Endothelial cell of umbilical vein (primary cell): Measurements from ENCODE around the gene NCKAP5. TPM values are rescaled to one million over a fixed set of nuclear protein-coding genes. Genes with fewer than 3 reads are reported as not detected.

Experiments
- BruUV-seq: library from RNA; stranded (reverse); fragments of 400-500 nt; replicated peaks from 2 replicates; lab custom pipeline; 2021; lab: Mats Ljungman, UMichigan
- CTCF ChIA-PET: fragments of 300-600, 350-600 bp; sonication (Branson Sonifier 250); formaldehyde crosslinking; loops from one replicate; lab custom pipeline; 2021; ENCODE audit warnings: antibody characterized with exemption, inconsistent platforms; lab: Charles Lee
- POLR2A ChIA-PET: fragments of 300-600, 350-600 bp; sonication (Branson Sonifier 250); formaldehyde crosslinking; loops from one replicate; lab custom pipeline; 2021; ENCODE audit warnings: antibody characterized with exemption, inconsistent platforms; lab: Charles Lee
- DNase-seq: peaks from one replicate; pipeline ENCODE4 v3.0.0-alpha.2; 2011; ENCODE audit warnings: low read depth, low spot score
- FAIRE-seq: peaks from 2 replicates; lab custom pipeline; 2011; peaks lifted over from hg19 to GRCh38; lab: Jason Lieb, UNC
- H2AFZ ChIP-seq: 2 replicates; pipeline ENCODE4 v1.6.0; 2012; ENCODE audit warnings: low read depth, low read length, control low read depth, inconsistent platforms
- H3K27ac ChIP-seq: 2 replicates; pipeline ENCODE4 v1.5.1; 2011; ENCODE audit warnings: low read depth, mild to moderate bottlenecking, control low read depth, low read length, moderate library complexity; ENCODE audit not compliant: insufficient read depth
- H3K27me3 ChIP-seq, 2 experiments: 2 replicates each; pipeline versions ENCODE4 v1.6.0 to v1.6.1; 2011; ENCODE audit warnings: low read length in 2 of 2, mixed read lengths in 1 of 2; ENCODE audit not compliant: control insufficient read depth in 2 of 2, insufficient read depth in 2 of 2
- H3K36me3 ChIP-seq, 2 experiments: 2 replicates in 1 of 2; 3 replicates in 1 of 2; pipeline ENCODE4 v1.5.1; 2011; ENCODE audit warnings: low read length in 2 of 2, mild to moderate bottlenecking in 1 of 2, moderate library complexity in 1 of 2; ENCODE audit not compliant: control insufficient read depth in 2 of 2, insufficient read depth in 2 of 2; ENCODE audit errors: extremely low read depth in 1 of 2
- H3K4me1 ChIP-seq: 3 replicates; pipeline ENCODE4 v1.5.1; 2011; ENCODE audit warnings: mild to moderate bottlenecking, low read length; ENCODE audit not compliant: control insufficient read depth, insufficient read depth; ENCODE audit errors: extremely low read depth
- H3K4me2 ChIP-seq: 2 replicates; pipeline ENCODE4 v1.6.1; 2011; ENCODE audit warnings: low read length, control low read depth, mixed read lengths; ENCODE audit not compliant: insufficient read depth
- H3K4me3 ChIP-seq, 3 experiments: fragments of 200-600 bp in 1 of 3; sonication (generic), shearing (Covaris generic) in 1 of 3; replicated peaks in 1 of 3; 2 replicates each; pipeline ENCODE4 v1.5.1; 2011 to 2016; ENCODE audit warnings: control low read depth in 3 of 3, low read length in 3 of 3, mild to moderate bottlenecking in 2 of 3, inconsistent platforms in 1 of 3, low read depth in 1 of 3, moderate library complexity in 1 of 3; ENCODE audit not compliant: insufficient read depth in 1 of 3
- H3K79me2 ChIP-seq: 2 replicates; pipeline ENCODE4 v1.6.0; 2012; ENCODE audit warnings: low read length, inconsistent platforms; ENCODE audit not compliant: control insufficient read depth, insufficient read depth
- H3K9ac ChIP-seq: replicated peaks from 2 replicates; pipeline ENCODE3; 2011; ENCODE audit warnings: low read length, control low read depth; ENCODE audit not compliant: insufficient read depth; ENCODE audit errors: extremely low read depth
- H3K9me1 ChIP-seq: replicated peaks from 3 replicates; pipeline ENCODE4 v1.6.0; 2011; ENCODE audit warnings: mild to moderate bottlenecking, low read length; ENCODE audit not compliant: control insufficient read depth, insufficient read depth; ENCODE audit errors: extremely low read depth
- H3K9me3 ChIP-seq: replicated peaks from 2 replicates; pipeline ENCODE4 v1.5.1; 2012; ENCODE audit warnings: low read length, inconsistent platforms; ENCODE audit not compliant: control insufficient read depth, insufficient read depth
- H4K20me1 ChIP-seq: replicated peaks from 2 replicates; pipeline ENCODE3; 2011; ENCODE audit warnings: mild to moderate bottlenecking, low read length; ENCODE audit not compliant: control insufficient read depth, insufficient read depth; ENCODE audit errors: extremely low read depth
- CTCF ChIP-seq, 2 donors: IDR thresholded peaks; 1 replicate in 1 of 2; 2 replicates in 1 of 2; pipeline ENCODE4 v1.5.1; 2011; ENCODE audit warnings: low read length in 2 of 2, mild to moderate bottlenecking in 2 of 2, moderate library complexity in 2 of 2, control low read depth in 1 of 2, inconsistent platforms in 1 of 2, low read depth in 1 of 2; ENCODE audit not compliant: insufficient read depth in 1 of 2; ENCODE audit errors: extremely low read depth in 1 of 2
- EZH2 ChIP-seq: IDR thresholded peaks from 2 replicates; pipeline ENCODE4 v1.6.1; 2012; ENCODE audit warnings: borderline replicate concordance, low read depth, mild to moderate bottlenecking, moderate library complexity, low read length, inconsistent platforms; ENCODE audit not compliant: severe bottlenecking
- FOS ChIP-seq: IDR thresholded peaks from 2 replicates; pipeline ENCODE4 v1.6.1; 2011; ENCODE audit warnings: mild to moderate bottlenecking, low read length, moderate library complexity, borderline replicate concordance; ENCODE audit not compliant: insufficient read depth
- GATA2 ChIP-seq: IDR thresholded peaks from 2 replicates; pipeline ENCODE4 v1.7.0; 2011; ENCODE audit warnings: low read depth, mild to moderate bottlenecking, moderate library complexity, mixed read lengths, low read length; ENCODE audit not compliant: insufficient read length, insufficient read depth
- JUN ChIP-seq: IDR thresholded peaks from 2 replicates; pipeline ENCODE4 v1.6.1; 2011; ENCODE audit warnings: borderline replicate concordance, low read depth; ENCODE audit not compliant: insufficient read length, insufficient read depth
- MYC ChIP-seq: IDR thresholded peaks from one replicate; pipeline ENCODE4 v1.6.1; 2011; ENCODE audit warnings: mild to moderate bottlenecking, low read depth, low read length
- POLR2A ChIP-seq: IDR thresholded peaks from 2 replicates; pipeline ENCODE4 v1.6.1; 2012; ENCODE audit warnings: low read depth, mild to moderate bottlenecking, control low read depth, low read length
- POLR2AphosphoS5 ChIP-seq: IDR thresholded peaks from 2 replicates; pipeline ENCODE4 v1.6.1; 2012; ENCODE audit warnings: low read depth, mild to moderate bottlenecking, control low read depth, low read length, moderate library complexity; ENCODE audit not compliant: insufficient read depth
- dilution Hi-C: fragments of 300-500 bp; cut with MboI; formaldehyde crosslinking; loops from one replicate; pipeline ENCODE4 v1.15.0; 2019; ENCODE audit warnings: low sequenced_read_pairs; ENCODE audit not compliant: extremely low pct_ligation_motif_present
- intact Hi-C: fragments of 100-400 bp; cut with micrococcal nuclease; formaldehyde crosslinking; loops from one replicate; pipeline ENCODE4 v1.10.0; 2022
- polyA plus RNA-seq, 4 experiments: library from polyadenylated mRNA; depleted of rRNA in 3 of 4; stranded (reverse) in 3 of 4; unstranded in 1 of 4; fragments of >200 nt; gene quantifications; 2 replicates each; pipeline versions ENCODE4 v1.2.1 to v1.2.3, GENCODE V29; 2011 to 2012; ENCODE audit warnings: missing spikeins in 1 of 4
- total RNA-seq: library from RNA; stranded (reverse); gene quantifications from 2 replicates; pipeline ENCODE4 v1.2.3, GENCODE V29; 2021
- TF ChIP-seq, protein P1 (sequence below): IDR thresholded peaks from 2 replicates; pipeline ENCODE4 v1.6.1; 2011; ENCODE audit not compliant: insufficient read depth, insufficient read length

The NCKAP5 gene
- total and polyA plus RNA-seq, 2 donors (not counting 3 experiments of a cell fraction or from before 2014, with no cell fraction given): 0.47 to 3.3 TPM

DNA sequence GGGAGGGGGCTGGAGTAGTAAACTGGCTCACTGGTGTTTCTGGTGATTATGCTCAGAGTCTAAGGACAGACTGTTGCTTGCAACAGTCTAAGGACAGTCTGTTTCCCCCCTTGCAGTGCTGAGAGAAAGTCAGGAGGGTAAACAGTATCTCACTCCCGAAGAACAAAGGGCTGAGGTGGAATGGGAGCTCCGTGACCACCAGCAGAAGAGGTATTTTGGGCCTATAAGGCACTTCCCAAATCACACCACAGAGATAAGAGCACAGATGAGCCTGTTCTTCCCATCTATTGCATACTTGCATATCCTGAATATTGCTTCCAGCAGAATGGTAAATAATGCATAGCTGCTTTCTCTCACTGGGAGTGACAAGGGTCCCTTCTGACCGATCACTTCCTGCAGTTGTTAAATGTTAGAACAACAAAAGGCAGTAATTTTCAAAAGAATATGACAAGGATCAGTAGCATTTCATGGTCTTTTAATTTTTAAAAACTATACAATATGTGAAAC lies 737.9 kb downstream of the NCKAP5 start:
- Histone ChIP-seq H3K9me1 (no peaks in the 10 kb centered on the region), H3K27me3 (no peaks in the 10 kb centered on the region), H3K36me3 (no peaks in the 10 kb centered on the region), H3K9ac (no peak overlapping the region), H3K4me2 (no peak overlapping the region), H3K27ac (no peak overlapping the region), H3K4me3 (no peak overlapping the region), H3K9me3 (no peaks in the 10 kb centered on the region), H3K4me1 (no peaks in the 10 kb centered on the region), H2AFZ (no peak overlapping the region), H4K20me1 (no peaks in the 10 kb centered on the region), H3K79me2 (no peaks in the 10 kb centered on the region)
- BruUV-seq: no TSS peak
- FAIRE-seq: no peak
- no peak for DNase-seq
- dilution Hi-C loops (no loop called here), intact Hi-C loops (no loop called here)
- POLR2A ChIA-PET: no interaction called here
- CTCF ChIA-PET: no interaction called here
- no peak for TF ChIP-seq FOS
- TF ChIP-seq, protein P1, sequence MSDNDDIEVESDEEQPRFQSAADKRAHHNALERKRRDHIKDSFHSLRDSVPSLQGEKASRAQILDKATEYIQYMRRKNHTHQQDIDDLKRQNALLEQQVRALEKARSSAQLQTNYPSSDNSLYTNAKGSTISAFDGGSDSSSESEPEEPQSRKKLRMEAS: no peak
- TF ChIP-seq MYC: no peak
- no peak for TF ChIP-seq JUN
- no peak for TF ChIP-seq POLR2A
- TF ChIP-seq POLR2AphosphoS5: no peak
- TF ChIP-seq CTCF (IDR thresholded peaks at IDR 0.05; ENCODE audit: extremely low read depth in 1 of 2, insufficient read depth in 1 of 2, low read depth in 1 of 2, low read length in 2 of 2): no peak
- no peak for TF ChIP-seq GATA2
- TF ChIP-seq EZH2: no peak
